Panc1 (cell line): ENCODE data around the gene HBB. TPM values are rescaled to one million over a fixed set of nuclear protein-coding genes. Genes with fewer than 3 reads are reported as not detected.

Source experiments
- ATAC-seq: fragments of 200-7000 bp; cut with Tn5 transposase; 2 replicates; pipeline ENCODE4 v1.9.1; 2020; ENCODE audit warnings: mild to moderate bottlenecking, moderate library complexity
- BruUV-seq: library from RNA; stranded (reverse); fragments of 400-500 nt; replicated peaks from 2 replicates; lab custom pipeline; 2021; lab: Mats Ljungman, UMichigan
- CTCF ChIA-PET: fragments of 300-600 bp; sonication (Branson Sonifier 250); formaldehyde crosslinking; loops from one replicate; lab custom pipeline; 2022; ENCODE audit warnings: antibody characterized with exemption; lab: Charles Lee
- POLR2A ChIA-PET: fragments of 300-600 bp; sonication (Branson Sonifier 250); formaldehyde crosslinking; loops from one replicate; lab custom pipeline; 2022; ENCODE audit warnings: antibody characterized with exemption; lab: Charles Lee
- DNase-seq: peaks from one replicate; pipeline ENCODE4 v3.0.0-alpha.2; 2010; ENCODE audit warnings: low read depth, low spot score
- H3K27ac ChIP-seq: 2 replicates; pipeline ENCODE4 v1.5.1; 2011; ENCODE audit warnings: mild to moderate bottlenecking, low read length, inconsistent platforms
- H3K27me3 ChIP-seq: fragments of 200-500 bp; sonication (Bioruptor generic); 2 replicates; pipeline ENCODE4 v1.6.0; 2014; ENCODE audit warnings: low read length, inconsistent platforms; ENCODE audit not compliant: control insufficient read depth, insufficient read depth
- H3K36me3 ChIP-seq: fragments of 200-500 bp; sonication (Bioruptor generic); 2 replicates; pipeline ENCODE4 v1.5.1; 2014; ENCODE audit warnings: inconsistent platforms, mild to moderate bottlenecking, low read length, moderate library complexity; ENCODE audit not compliant: control insufficient read depth, insufficient read depth
- H3K4me1 ChIP-seq: 2 replicates; pipeline ENCODE4 v1.5.1; 2011; ENCODE audit warnings: inconsistent platforms, mild to moderate bottlenecking, low read length, moderate library complexity; ENCODE audit not compliant: control insufficient read depth, insufficient read depth
- H3K4me3 ChIP-seq, 2 experiments: 2 replicates each; pipeline ENCODE4 v1.5.1; 2011 to 2012; ENCODE audit warnings: low read depth in 2 of 2, low read length in 2 of 2, mild to moderate bottlenecking in 2 of 2, inconsistent platforms in 1 of 2, moderate library complexity in 1 of 2
- H3K9me3 ChIP-seq: fragments of 200-500 bp; sonication (Bioruptor generic); 2 replicates; pipeline ENCODE4 v1.5.1; 2014; ENCODE audit warnings: low read depth, mild to moderate bottlenecking, inconsistent platforms, low read length, moderate library complexity; ENCODE audit not compliant: control insufficient read depth, insufficient read depth
- CTCF ChIP-seq: fragments of 450-650 bp; IDR thresholded peaks from 2 replicates; pipeline ENCODE4 v1.5.1; 2017; ENCODE audit warnings: mild to moderate bottlenecking
- POLR2AphosphoS5 ChIP-seq: IDR thresholded peaks from 2 replicates; pipeline ENCODE4 v1.6.1; 2012; ENCODE audit warnings: mild to moderate bottlenecking, low read depth, low read length, moderate library complexity
- SIN3A ChIP-seq: IDR thresholded peaks from 2 replicates; pipeline ENCODE4 v1.6.1; 2012; ENCODE audit warnings: low read depth, mild to moderate bottlenecking, low read length, moderate library complexity, borderline replicate concordance; ENCODE audit not compliant: insufficient read depth
- TCF7L2 ChIP-seq: IDR thresholded peaks from 2 replicates; pipeline ENCODE4 v1.6.1; 2011; ENCODE audit warnings: mild to moderate bottlenecking, low read depth, low read length, inconsistent platforms
- in situ Hi-C: cut with HindIII; loops from 2 replicates; pipeline ENCODE4 v1.10.0; 2016; ENCODE audit warnings: low sequenced_read_pairs, low pct_unique_long_range_greater_than_20kb
- intact Hi-C: fragments of 100-400 bp; cut with micrococcal nuclease; formaldehyde crosslinking; loops from one replicate; pipeline ENCODE4 v1.10.0; 2022; ENCODE audit not compliant: unreplicated experiment
- total RNA-seq: library from RNA; stranded (reverse); gene quantifications from one replicate; pipeline ENCODE4 v1.2.1, GENCODE V29; 2021; ENCODE audit not compliant: unreplicated experiment
- TF ChIP-seq, protein P1 (sequence below), 2 experiments: IDR thresholded peaks; 2 replicates each; pipeline ENCODE4 v1.6.1; 2011 to 2012; ENCODE audit warnings: low read depth in 2 of 2, control low read depth in 1 of 2, low read length in 1 of 2, mild to moderate bottlenecking in 1 of 2, moderate library complexity in 1 of 2; ENCODE audit not compliant: insufficient read depth in 1 of 2

The HBB gene
- total RNA-seq, 1 experiment from 2014 or later = 0.72 TPM

DNA sequence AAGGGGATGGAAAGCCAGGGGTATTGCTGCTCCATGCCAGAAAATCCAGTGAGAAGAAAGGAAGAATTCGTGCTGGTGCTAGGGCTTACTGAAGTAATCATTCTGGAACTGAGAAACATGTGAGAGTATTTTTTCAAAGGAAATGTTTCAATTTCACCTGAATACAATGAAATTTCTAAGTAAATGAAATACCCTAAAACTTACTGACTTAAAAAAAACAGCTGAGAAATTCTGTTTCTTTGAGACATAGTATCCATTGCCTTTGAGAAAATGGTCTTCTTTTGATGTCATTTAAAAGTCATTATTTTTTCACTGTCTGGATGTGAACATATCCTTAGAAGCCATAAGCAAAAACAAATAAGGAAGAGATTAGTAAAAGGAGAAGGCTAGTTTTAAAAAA, 26.3 kb downstream of the HBB start, which contains the start of gene OR51V1:
Gene OR51V1, minus strand, starts transcription at position 101 of the 400 bp plus-strand sequence. Its CDS starts 0 bp downstream, at position 101.
- POLR2A ChIA-PET = no interaction called here
- no peaks in the 10 kb centered on the region for H3K9me3 ChIP-seq
- TF ChIP-seq SIN3A (no peak), CTCF (no peak), POLR2AphosphoS5 (no peak), TCF7L2 (no peak)
- TF ChIP-seq, protein P1, sequence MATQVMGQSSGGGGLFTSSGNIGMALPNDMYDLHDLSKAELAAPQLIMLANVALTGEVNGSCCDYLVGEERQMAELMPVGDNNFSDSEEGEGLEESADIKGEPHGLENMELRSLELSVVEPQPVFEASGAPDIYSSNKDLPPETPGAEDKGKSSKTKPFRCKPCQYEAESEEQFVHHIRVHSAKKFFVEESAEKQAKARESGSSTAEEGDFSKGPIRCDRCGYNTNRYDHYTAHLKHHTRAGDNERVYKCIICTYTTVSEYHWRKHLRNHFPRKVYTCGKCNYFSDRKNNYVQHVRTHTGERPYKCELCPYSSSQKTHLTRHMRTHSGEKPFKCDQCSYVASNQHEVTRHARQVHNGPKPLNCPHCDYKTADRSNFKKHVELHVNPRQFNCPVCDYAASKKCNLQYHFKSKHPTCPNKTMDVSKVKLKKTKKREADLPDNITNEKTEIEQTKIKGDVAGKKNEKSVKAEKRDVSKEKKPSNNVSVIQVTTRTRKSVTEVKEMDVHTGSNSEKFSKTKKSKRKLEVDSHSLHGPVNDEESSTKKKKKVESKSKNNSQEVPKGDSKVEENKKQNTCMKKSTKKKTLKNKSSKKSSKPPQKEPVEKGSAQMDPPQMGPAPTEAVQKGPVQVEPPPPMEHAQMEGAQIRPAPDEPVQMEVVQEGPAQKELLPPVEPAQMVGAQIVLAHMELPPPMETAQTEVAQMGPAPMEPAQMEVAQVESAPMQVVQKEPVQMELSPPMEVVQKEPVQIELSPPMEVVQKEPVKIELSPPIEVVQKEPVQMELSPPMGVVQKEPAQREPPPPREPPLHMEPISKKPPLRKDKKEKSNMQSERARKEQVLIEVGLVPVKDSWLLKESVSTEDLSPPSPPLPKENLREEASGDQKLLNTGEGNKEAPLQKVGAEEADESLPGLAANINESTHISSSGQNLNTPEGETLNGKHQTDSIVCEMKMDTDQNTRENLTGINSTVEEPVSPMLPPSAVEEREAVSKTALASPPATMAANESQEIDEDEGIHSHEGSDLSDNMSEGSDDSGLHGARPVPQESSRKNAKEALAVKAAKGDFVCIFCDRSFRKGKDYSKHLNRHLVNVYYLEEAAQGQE (IDR thresholded peaks at IDR 0.05; ENCODE audit: insufficient read depth in 1 of 2, low read depth in 2 of 2, low read length in 1 of 2) = no peak
- intact Hi-C loops = loop anchor here (2.0 to 10.0 kb wide), 4 partner anchors 76 to 1016 kb away; partner anchors contain the start of gene OR52E5
- CTCF ChIA-PET = no interaction called here
- no peaks in the 10 kb centered on the region for H3K36me3 ChIP-seq
- no TSS peak for BruUV-seq
- no peak for DNase-seq
- ATAC-seq = no peak
- H3K27ac ChIP-seq = no peak within 1 kb of the TSS
- in situ Hi-C loops = no loop called here
- no peaks in the 10 kb centered on the region for H3K4me1 ChIP-seq
- no peak within 1 kb of the TSS for H3K4me3 ChIP-seq
- H3K27me3 ChIP-seq = peaks cover 10% of the 10 kb centered on the region

DNA sequence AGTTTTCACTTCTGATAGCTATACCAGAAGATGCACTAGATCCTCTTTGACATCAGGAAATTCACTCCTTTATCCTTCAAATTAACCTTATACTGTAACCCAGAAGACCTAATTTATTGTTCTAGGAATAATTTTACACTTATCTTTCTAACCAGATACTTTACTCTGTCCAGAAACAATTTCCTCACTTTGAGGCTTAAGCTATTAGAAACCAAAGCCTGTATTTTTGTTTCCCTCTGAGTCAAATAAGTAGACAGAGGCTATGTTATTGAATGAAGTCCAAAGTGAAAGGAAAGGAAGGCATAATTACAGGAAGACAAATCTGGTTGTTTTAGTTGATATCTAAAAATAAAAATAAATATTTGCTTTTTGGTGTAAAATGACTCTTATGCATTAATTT, 28.6 kb downstream of the HBB start:
- ChIA-PET CTCF (no interaction called here), POLR2A (no interaction called here)
- in situ Hi-C loops = no loop called here
- peaks cover 10% of the 10 kb centered on the region for H3K27me3 ChIP-seq
- no peaks in the 10 kb centered on the region for H3K4me1 ChIP-seq
- no peak overlapping the region for H3K4me3 ChIP-seq
- no peaks in the 10 kb centered on the region for H3K36me3 ChIP-seq
- no TSS peak for BruUV-seq
- no peak overlapping the region for H3K27ac ChIP-seq
- ATAC-seq (no peak), DNase-seq (no peak)
- intact Hi-C loops = no loop called here
- TF ChIP-seq TCF7L2 (no peak), POLR2AphosphoS5 (no peak), SIN3A (no peak), CTCF (no peak)
- TF ChIP-seq, protein P1 (IDR thresholded peaks at IDR 0.05; ENCODE audit: insufficient read depth in 1 of 2, low read depth in 2 of 2, low read length in 1 of 2) = no peak
- H3K9me3 ChIP-seq = no peaks in the 10 kb centered on the region
